HS-5 (cell line): ENCODE measurements around the gene PLAAT3.
"Not testable (repeated sequence)": the region's sequence is repeated elsewhere in the genome, so short reads cannot be mapped to it uniquely, and the experiment has no call there.

Source experiments
- DNase-seq: peaks from one replicate; pipeline ENCODE4 v3.0.0-alpha.2; 2012; ENCODE audit warnings: low read depth

Gene PLAAT3

GRCh38 chr11:63608353-63609345 is 5.6 kb downstream of the PLAAT3 start:
- DNase-seq, result no peak

DNA sequence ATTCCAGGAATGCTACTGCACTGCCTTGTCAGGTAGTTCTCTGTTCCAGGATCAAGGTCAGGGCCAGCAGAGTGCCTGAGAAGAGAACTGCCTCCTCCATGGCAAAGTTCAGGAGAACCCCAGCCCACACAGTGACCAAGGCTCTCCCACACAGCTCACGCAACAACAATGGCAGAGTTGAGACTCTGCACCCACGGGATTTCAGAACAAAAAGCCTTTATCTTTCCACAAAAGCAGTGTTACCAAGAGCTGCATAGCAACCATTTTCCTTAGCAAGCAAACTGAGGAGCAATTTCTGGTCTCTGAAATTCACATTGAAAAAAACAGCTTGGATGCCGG is 11.1 kb downstream of the PLAAT3 start:
- DNase-seq, result no peak

GRCh38 chr11:63602290-63603179 is 11.7 kb downstream of the PLAAT3 start:
- DNase-seq, result not testable (repeated sequence)

DNA sequence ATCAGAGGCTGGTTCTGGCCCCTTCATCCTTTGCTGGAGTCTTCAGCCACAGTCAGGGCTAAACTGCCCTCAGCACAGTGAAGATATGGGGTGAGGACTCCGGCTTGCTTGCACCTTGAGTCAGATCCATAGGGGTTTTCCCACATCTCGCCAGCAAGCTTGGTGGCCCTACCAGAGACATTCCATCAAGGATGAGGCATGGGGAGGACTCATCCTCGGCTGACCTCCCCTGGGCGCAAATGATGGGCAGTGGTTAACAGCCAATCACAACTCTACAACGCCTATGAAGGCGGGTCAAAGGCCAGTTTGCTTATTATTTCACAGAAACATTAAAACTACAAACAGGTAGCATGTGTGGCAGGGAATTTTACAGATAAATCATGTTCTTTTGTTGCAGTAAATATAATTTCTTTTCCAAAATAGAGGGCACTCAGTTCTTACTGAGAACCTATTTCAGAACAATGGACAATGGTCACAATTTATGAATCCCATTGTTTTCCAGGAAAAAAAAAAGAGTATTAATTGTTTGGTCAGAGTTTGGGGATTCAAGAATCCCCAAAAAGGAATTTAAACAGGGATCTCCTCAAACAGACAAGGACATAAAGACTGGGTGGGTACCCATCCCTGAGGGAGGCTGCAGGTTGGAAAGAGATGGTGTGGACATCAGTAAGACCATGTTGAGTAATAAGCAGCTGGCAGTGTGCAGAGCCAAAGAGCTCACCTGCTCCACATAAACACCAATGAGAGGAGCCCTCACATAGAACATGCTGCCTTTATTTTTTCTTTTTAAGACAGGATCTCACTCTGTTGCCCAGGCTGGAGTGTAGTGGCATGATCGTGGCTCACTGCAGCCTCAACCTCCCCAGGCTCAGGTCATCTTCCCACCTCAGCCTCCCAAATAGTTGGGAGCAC is 14.8 kb downstream of the PLAAT3 start:
- peak; percentile 86 for DNase-seq

- no peak for DNase-seq
These were observed 15.7 kb downstream of the PLAAT3 start for GRCh38 chr11:63598556-63598955.

- DNase-seq, result no peak
These were observed 18.9 kb downstream of the PLAAT3 start for GRCh38 chr11:63595296-63595695.

GRCh38 chr11:63592975-63593395 is 21.2 kb downstream of the PLAAT3 start:
- no peak for DNase-seq

GRCh38 chr11:63590024-63590788 is 24.0 kb downstream of the PLAAT3 start:
- no peak for DNase-seq

DNA sequence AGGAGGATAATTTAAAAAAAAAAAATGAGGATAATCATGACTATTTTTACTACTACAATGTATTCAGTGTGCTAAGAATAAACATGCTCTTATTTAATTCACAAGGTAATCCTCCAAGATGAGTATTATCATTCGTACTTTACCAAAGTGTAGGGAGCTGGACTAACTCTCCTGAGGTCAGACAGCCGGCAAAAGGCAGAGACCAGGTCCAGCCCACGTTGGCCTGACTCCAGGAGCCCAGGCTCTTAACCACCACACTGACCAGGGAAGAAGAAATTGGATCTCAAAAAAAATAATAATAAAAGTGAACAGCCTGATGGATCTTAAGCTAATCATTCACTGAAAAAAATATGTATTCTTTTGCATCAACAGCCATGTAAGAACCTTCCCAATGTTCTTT is 25.2 kb downstream of the PLAAT3 start:
- DNase-seq, result no peak

- DNase-seq, result no peak
These were observed 27.6 kb downstream of the PLAAT3 start for GRCh38 chr11:63586451-63587166.

DNA sequence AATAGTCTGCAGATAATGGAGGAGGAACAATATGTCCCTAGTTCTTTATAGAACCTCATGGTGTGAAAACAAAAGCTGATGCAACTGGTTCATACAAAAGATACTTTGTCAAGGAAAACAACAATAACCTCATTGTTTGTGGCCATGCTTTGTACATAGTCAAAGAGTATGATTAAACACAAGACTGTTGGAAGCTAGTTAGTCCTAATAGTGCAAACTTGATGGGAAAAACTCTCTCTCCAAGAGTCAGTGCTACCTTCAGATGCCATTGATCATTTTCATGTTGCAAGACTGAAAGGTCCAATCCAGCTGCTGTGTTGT is 30.9 kb downstream of the PLAAT3 start:
- DNase-seq, result no peak

DNA sequence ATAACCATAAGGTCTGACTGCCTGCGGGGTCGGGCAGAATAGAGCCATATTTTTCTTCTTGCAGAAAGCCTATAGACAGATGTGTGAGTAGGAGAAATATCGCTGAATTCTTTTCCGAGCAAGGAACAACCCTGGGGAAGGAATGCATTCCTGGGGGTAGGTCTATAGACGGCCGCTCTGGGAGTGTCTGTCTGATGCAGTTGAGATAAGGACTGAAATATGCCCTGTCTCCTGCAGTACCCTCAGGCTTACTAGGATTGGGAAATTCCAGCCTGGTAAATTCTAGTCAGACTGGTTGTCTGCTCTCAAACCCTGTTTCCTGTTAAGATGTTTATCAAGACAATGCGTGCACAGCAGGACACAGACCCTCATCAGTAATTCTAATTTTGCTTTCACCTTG is 33.0 kb downstream of the PLAAT3 start:
- DNase-seq, result not testable (repeated sequence)

DNA sequence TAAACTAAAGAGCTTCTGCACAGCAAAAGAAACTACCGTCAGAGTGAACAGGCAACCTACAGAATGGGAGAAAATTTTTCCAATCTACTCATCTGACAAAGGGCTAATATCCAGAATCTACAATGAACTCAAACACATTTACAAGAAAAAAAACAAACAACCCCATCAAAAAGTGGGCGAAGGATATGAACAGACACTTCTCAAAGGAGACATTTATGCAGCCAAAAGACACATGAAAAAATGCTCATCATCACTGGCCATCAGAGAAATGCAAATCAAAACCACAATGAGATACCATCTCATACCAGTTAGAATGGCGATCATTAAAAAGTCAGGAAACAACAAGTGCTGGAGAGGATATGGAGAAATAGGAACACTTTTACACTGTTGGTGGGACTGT is 35.4 kb downstream of the PLAAT3 start:
- DNase-seq, result not testable (repeated sequence)

- DNase-seq, result no peak
These were observed 39.2 kb downstream of the PLAAT3 start for GRCh38 chr11:63574856-63575602.

DNA sequence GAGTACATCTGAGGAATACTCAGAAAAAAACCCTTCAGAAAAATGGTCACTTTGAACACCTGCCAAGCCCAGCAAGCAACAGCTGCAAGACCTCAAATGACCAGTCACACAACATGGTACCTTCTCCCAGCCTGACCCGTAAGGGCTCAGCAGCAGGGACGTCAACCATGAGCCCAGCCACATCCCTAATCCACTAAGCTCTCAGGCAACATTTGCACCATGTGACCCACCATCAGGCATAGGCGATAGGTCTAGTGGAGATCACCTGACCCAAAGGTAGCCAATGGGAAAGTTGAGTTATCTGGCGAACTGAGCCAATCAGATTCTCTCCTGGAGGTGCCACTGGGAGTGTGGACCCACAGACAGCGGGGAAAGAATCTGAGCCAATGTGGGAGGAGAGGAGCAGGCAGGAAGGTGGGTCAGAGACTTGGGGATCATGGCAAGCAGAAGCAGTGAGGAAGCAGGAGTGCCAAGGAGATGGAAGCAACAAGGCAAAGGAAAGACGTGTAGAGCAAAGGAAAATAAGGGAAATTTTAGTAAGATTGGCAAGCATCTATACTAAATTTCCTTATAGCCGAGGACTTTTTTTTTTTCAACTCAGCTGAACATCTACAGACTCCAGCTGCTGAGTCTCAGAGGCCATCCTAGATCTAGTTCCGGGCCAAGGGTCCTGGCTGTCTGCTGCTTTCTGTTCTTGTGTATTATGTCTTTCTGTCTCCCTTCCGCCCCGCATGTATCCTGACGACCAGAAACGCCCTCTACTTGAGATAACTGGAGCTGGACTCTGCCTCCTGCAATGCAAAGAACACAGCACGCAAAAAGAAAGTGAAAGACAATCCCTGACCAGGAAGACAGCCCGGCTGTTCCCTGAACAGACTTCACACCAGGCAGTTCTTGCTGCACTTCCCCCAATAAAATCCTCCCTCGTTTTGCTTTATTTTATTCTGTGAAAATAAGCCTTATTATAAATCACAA is 40.1 kb downstream of the PLAAT3 start:
- DNase-seq, result no peak

DNA sequence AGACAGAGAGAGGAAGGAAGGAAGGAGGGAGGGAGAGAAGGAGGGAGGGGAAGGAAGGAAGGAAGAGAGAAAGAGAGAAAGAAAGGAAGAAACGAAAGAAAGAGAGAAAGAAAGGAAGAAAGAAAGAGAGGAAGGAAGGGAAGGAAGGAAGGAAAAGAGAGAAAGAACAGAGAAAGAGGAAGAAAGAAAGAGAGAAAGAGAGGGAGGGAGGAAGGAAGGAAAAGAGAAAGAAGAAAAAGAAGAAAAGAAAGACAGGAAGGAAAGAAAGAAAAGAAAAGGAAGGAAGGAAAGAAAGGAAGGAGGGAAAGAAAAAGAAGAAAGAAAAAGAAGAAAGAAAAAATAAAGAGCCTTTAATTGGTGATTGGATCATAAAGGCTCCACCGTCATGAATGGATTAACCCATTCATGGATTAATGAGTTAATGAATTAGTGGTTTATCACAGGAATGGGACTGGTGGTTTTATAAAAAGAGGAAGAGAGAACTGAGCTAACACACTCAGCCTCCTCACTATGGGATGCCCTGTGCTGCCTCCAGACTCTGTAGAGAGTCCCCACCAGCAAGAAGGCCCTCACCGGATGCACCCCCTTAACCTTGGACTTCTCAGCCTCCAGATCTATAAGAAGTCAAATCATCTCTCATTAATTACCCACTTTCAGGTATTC is 42.1 kb downstream of the PLAAT3 start:
- DNase-seq, result no peak

DNA sequence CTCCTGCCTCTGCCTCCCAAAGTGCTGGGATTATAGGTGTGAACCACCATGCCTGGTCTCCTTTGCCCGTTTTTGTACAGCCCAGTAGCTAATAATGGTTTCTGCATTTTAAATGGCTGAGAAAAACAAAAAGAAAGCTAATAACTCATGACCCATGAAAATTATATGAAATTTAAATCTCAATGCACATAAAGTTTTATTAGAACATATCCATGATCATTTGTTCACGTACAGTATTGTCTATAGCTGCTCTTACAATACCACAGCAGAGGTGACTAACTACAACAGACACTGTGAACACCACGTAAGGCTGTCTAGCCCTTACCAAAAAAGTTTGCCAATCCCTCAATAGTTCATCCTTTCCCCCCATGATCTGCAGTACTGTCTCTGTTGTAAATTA is 44.7 kb downstream of the PLAAT3 start:
- DNase-seq, result no peak
